Hepatocyte (in vitro differentiated cells): ENCODE measurements around the gene EIF4G3.

Source experiments
- CTCF ChIP-seq: fragments of 200-600 bp; sonication (generic); IDR thresholded peaks from 2 replicates; pipeline ENCODE4 v1.5.1; 2016; ENCODE audit warnings: antibody characterized with exemption, mild to moderate bottlenecking; ENCODE audit not compliant: poor library complexity
- EZH2 ChIP-seq: fragments of 200-600 bp; sonication (generic); IDR thresholded peaks from 2 replicates; pipeline ENCODE4 v1.6.1; 2016; ENCODE audit warnings: antibody characterized with exemption, mild to moderate bottlenecking, borderline replicate concordance

- TF ChIP-seq CTCF (no peak), EZH2 (no peak)
These were observed 305.3 kb downstream of the EIF4G3 start for GRCh38 chr1:20871419-20871818.
